SK-N-SH treated with all-trans-retinoic acid at 6 μM for 48 hours (cell line): ENCODE results near the gene DIP2B.

Experiments used
- PATZ1 ChIP-seq: fragments of 250-450 bp; sonication (Bioruptor Pico); IDR thresholded peaks from 2 replicates; pipeline ENCODE4 v1.8.0; 2020; ENCODE audit warnings: mild to moderate bottlenecking, moderate library complexity, borderline replicate concordance
- TSHZ2 ChIP-seq: fragments of 250-450 bp; sonication (Bioruptor Pico); IDR thresholded peaks from 2 replicates; pipeline ENCODE4 v1.5.0; 2020; ENCODE audit warnings: mild to moderate bottlenecking, moderate library complexity

- TF ChIP-seq PATZ1 (CRISPR knock-in tag) (no peak), TSHZ2 (no peak)
These were observed 61.3 kb downstream of the DIP2B start for GRCh38 chr12:50566066-50566465.
